HG02571 (cell line): ENCODE data around the gene SLC35F6.
"Not testable (repeated sequence)": the region's sequence is repeated elsewhere in the genome, so short reads cannot be mapped to it uniquely, and the experiment has no call there.

Experiments used
- ATAC-seq: cut with Tn5 transposase; IDR thresholded peaks from one replicate; pipeline ENCODE4 v1.9.1; 2021; ENCODE audit warnings: mild to moderate bottlenecking, moderate library complexity; ENCODE audit not compliant: unreplicated experiment

SLC35F6 gene

DNA sequence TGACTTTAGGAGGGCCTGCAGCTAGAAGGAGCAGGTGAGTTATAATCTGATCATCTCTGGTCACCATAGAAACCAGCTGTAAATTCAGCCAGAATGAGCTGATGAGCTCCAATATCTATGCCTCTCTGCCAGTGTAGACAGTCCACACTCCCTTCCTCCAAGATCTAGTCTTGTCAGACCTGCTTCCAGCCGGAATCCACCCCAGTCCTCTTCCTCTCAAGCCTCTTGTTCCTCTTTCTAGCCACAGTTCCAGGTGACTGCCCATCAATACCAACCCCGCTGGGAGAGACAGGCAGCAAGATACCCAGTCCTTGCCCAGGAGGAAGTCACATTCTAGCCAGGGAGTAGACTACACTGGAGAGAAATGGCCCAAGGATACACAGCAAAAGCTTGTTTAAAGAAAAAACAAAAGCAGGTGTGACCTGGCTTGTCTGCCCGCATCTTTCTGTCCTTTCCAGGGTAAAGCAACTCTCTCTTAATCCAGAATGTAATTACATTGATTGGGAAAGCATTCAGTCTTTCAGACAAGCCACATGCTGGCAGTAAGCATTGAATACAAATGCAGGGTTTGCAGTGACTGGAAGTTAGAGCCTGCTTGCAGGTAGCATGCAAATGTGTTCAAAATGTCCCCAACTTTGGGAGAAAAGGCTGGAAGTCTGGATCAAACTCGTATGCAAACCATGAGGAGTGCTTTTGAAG lies 9.0 kb upstream of the SLC35F6 start:
- no peak for ATAC-seq

DNA sequence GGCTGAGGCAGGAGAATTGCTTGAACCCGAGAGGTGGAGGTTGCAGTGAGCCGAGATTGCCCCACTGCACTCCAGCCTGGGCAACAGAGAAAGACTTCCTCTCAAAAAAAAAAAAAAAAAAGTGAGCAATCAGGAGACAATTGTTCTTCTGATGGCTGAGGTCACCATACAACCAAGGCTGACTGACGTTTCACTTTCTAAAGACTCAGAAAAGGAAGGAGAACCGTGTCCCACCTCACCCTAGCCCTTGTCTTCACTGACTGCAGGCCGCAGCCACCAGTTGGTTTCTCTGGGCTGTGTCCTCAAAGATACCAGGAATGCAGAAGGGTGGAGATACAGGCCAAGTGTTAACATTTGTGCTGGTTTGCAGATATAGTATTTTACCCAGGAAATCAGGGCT lies 7.7 kb upstream of the SLC35F6 start:
- no peak for ATAC-seq

GRCh38 chr2:26757873-26758789 lies 6.0 kb upstream of the SLC35F6 start:
- no peak for ATAC-seq

DNA sequence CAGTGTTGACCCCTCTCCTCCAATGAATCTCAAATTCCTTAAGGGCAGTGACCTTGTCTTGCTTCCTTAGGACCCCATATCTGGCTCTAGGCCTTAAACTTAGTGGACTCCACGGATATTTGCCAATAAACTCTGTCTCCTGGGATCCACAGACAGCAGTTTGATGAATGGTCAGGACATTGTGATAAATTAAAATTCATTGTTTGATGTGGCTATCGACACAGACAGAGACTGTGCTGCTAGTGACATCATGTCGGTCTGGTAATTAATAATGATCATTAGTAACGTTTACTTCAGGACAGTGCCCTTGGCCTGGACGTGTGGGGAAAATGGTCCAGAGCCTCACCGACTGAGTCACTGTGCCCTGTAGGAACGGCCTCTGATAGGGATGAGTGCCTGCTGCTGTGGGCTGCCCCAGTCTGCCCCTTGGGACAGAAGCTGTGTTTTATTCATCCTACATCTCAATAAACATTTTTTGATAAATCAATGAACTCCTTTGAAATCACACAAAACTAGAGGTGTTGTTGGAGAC lies 5.2 kb upstream of the SLC35F6 start:
- ATAC-seq: no peak

GRCh38 chr2:26759845-26760244 lies 4.2 kb upstream of the SLC35F6 start:
- ATAC-seq: no peak

GRCh38 chr2:26760991-26761390 lies 3.1 kb upstream of the SLC35F6 start:
- not testable (repeated sequence) for ATAC-seq

DNA sequence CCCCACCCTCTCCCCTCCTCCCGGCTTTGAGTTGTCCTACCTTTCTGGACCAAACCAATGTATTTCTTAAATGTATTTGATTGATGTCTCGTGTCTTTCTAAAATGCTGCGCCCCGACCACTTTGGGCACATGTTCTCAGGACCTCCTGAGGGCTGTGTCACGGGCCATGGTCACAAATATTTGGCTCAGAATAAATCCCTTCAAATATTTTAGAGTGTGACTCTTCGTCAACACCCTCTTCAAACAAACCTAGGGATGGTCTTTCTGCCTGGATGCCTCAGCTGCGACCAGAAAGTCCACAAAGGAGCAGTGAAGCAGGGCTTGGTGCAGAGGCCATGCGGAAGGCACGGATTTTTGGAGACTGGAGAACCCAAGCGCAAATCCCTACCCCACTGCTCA lies 1.1 kb upstream of the SLC35F6 start:
- ATAC-seq: no peak

- no peak for ATAC-seq
These were observed 822 bp downstream of the SLC35F6 start for GRCh38 chr2:26764906-26765305.

DNA sequence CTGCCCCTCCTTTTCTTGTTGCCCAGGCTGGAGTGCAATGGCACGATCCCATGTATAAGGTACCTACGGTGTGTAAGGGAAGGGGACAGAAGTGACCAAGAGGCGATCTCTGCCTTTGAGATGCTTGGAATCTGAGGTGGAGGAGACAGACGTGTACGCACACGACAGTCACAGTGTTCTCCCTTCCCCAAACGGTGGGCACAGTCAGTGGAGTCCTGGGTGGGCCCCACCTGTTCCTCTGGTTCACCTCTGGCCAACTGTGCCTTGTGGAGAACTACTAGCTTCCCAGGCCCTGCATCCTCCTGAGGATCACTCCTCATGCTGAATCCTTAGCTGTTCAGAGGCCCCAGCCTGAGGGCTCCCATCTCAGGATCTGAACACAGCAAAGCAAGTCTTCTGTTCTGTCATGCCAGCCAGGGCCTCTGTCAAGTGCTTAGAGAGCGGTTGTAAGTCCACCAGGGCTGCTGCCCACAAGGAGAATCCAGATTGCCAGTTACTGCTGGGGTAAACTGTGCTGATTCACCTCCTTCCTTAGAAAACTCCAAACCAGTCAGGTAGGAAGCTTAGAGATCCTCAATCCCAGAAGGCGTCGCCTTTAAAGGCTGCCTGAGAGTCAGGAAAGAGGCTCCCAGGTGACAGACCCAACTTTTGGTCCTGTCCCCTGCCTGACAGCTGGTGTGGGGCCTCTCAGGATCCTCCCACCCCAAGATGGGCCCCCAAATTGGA lies 1.6 kb downstream of the SLC35F6 start:
- no peak for ATAC-seq

DNA sequence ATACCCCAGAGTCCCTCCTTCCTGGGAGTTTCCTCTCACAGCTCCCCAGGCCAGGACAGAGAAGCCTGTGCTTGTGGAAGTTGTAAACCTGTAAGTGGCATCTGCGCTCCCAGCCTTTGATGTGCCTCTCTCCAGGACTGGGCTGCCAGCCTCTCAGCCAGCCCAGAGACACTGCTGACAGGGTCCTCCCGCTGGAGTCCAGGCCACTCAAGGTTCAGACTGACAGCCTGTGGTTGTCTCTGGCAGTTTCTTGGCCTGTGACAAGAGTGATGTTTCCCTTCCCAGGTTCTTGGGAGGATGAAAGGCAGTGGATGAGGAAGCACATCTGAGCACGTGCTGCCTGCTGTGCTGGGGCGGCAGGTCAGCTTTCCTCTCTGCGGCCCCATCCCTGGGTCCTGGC lies 3.0 kb downstream of the SLC35F6 start:
- no peak for ATAC-seq

DNA sequence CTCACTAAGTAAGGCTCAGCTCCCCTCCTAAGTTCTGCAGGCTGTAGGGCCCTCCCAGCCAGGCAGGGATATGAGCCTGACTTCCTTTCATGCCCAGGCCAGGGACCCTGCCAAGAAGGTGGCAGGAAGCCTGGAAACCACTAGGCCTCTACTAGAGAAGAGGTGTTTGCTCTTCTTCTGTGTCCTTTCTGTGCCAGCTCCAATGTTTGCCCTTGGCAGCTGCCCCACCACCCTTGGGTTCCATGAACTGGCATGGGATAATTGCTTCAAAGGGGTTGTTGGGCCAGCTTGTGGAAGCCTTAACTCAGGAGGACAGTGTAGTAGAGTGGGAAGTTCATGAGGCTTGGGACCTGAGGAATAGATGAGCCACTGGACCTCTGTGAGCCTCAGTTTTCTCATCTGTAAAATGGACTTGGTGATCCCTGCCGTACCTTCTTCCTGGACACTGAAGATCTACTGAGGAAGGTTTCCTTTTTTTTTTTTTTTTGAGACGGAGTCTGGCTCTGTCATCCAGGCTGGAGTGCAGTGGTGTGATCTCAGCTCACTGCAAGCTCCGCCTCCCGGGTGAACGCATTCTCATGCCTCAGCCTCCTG lies 3.9 kb downstream of the SLC35F6 start:
- no peak for ATAC-seq

- ATAC-seq: no peak
These were observed 4.6 kb downstream of the SLC35F6 start for GRCh38 chr2:26768759-26769088.

DNA sequence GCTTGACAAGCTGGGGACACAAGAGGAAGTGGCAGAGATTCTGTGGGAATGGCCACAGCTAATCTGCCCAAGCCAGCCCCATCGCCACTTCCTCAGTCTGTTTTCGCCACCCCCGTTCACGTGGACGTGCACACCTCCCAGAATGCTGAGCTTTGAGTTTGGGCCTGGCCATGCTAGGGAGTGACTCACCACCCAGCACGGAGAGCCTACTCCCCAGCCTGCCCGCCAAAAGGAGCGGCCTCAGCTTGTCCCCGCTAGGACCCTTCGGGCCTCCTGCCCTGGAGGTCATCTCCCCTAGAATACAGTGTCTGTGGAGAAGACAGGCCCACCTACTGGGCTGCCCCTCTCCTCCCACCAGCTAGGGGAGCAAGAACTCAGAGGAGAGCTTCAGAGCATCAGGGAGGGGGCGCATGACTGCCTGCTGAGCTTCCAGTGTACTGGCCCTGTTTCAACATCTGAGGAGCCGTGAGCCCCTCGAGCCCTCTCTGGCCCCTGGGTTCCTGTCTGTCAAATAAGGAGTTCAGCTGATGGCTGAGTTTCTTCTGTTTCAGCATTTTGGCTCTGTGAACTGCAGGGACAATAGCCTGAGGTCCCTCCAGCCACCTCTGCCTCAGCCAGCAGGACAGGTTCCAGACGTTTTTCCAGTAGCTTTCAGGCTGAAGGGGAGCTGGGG lies 5.1 kb downstream of the SLC35F6 start:
- ATAC-seq: no peak

GRCh38 chr2:26770986-26771586 lies 7.0 kb downstream of the SLC35F6 start:
- no peak for ATAC-seq

- ATAC-seq: no peak
These were observed 8.2 kb downstream of the SLC35F6 start for GRCh38 chr2:26772064-26773001.

DNA sequence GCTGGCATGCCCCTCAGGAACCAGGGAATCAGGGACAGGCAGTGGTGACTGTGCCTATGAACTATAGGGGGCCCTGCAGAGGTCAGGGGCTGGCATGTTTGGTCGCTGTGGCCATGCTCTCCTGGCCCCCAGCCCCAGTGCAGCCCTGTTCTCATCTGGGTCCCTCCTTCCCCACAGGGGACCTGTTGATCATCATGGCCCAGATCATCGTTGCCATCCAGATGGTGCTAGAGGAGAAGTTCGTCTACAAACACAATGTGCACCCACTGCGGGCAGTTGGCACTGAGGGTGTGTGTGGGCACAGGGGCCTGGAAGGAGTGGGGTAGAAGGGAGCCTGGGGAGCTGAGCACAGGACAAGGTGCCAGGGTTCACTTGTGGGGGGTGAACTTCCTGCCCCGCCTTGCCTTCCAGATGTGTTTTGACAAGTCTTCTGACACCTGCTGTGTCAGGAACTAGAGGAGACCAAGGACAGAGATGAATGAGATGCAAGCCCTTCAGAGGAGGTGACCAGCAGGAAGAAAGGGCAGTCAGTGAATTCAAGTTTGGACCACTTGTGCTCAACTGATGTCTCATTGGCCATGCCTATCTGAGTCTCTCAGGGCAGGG lies 12.2 kb downstream of the SLC35F6 start:
- ATAC-seq: no peak

GRCh38 chr2:26778098-26778497 lies 14.0 kb downstream of the SLC35F6 start:
- no peak for ATAC-seq

GRCh38 chr2:26778507-26778906 lies 14.4 kb downstream of the SLC35F6 start:
- ATAC-seq: no peak
